IPS-15b (cell line): ENCODE data around the gene DOK5.

Experiments
- H3K27me3 ChIP-seq: one replicate; pipeline ENCODE4 v1.6.1; 2013; ENCODE audit warnings: low read length; ENCODE audit not compliant: control insufficient read depth, insufficient read depth
- H3K36me3 ChIP-seq: one replicate; pipeline ENCODE4 v1.6.1; 2013; ENCODE audit warnings: low read length; ENCODE audit not compliant: control insufficient read depth, insufficient read depth
- H3K4me1 ChIP-seq: one replicate; pipeline ENCODE4 v1.6.1; 2013; ENCODE audit warnings: mild to moderate bottlenecking, low read length; ENCODE audit not compliant: control insufficient read depth, insufficient read depth
- H3K4me3 ChIP-seq: one replicate; pipeline ENCODE4 v1.5.1; 2013; ENCODE audit warnings: low read depth, low read length
- H3K9ac ChIP-seq: one replicate; pipeline ENCODE4 v1.6.1; 2013; ENCODE audit warnings: low read depth, mild to moderate bottlenecking, low read length
- H3K9me3 ChIP-seq: one replicate; pipeline ENCODE4 v1.6.1; 2013; ENCODE audit warnings: mild to moderate bottlenecking, low read length; ENCODE audit not compliant: control insufficient read depth, insufficient read depth

DOK5 gene

DNA sequence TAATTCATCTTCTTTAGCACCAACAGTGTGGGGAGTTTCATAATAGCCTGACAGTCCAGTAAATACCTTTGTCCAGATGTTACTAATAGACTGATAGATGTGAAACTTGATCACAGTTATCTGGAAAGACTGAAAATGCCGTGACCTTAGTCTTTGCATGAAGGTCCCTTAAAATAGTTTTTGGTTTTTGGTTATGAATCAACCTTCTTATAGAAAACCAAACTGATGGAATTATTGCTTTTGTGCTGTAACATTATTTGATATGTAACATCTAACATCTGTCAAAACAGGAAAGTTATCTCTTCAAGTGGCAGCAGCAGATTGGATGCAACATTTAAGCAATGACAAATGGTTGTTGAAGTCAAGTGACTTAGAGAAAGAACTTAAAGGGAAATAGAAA is 190.4 kb downstream of the DOK5 start:
- H3K9ac ChIP-seq = no peak overlapping the region
- H3K9me3 ChIP-seq = no peaks in the 10 kb centered on the region
- no peak overlapping the region for H3K4me3 ChIP-seq
- H3K4me1 ChIP-seq = peaks cover 11% of the 10 kb centered on the region
- H3K36me3 ChIP-seq = no peaks in the 10 kb centered on the region
- peaks cover 24% of the 10 kb centered on the region for H3K27me3 ChIP-seq

DNA sequence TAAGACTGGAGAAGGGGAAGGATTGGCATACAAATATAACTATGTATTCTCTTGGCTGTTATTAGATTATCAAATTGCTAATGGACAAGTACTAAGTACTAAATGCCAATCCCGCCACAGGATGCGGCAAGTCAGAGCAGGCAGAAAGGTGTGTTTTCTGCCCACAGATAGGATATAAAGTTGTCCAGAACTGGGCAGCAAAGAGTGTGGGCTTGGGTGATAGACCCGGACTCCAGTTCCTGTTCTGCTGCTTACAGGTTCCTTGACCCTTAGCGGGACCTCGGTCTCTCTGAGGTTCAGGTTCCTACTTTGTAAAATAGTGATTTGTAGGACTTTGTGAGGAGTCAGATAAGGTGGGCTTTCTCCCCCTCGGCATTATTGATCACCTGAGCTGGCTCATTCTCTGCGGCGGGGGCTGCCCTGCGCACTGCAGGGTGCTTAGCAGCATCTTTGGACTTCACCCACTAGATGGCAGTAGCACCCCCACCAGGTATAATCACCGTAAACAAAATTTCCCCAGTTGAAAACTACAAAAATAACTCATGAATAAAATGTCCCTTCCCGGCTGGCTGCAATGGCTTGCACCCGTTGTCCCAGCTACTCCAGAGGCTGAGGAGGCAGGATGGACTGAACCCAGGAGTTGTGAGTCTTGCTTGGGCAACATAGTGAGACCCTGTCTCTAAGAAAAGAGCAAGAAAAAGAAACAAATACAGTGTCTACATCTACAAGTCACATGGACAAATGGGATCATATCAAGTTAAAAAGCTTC is 193.1 kb downstream of the DOK5 start:
- no peak overlapping the region for H3K4me3 ChIP-seq
- peaks cover 2% of the 10 kb centered on the region for H3K27me3 ChIP-seq
- peaks cover 2% of the 10 kb centered on the region for H3K4me1 ChIP-seq
- H3K9me3 ChIP-seq = no peaks in the 10 kb centered on the region
- H3K9ac ChIP-seq = no peak overlapping the region
- no peaks in the 10 kb centered on the region for H3K36me3 ChIP-seq

DNA sequence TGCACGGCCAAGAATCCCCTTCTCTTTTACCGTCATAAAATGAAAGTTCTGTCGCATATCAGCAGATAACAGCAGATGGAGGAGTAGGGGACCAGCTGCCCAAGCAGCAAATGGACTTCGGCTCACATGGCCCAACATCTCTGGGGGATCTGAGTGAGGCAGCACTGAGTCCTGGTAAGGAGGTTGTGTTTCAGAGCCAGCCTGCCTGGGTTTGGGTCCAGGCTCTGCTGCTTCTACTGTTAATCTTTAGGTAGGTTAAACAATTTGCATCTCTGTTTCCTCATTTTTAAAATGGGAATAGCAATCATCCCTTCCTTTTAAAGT is 193.6 kb downstream of the DOK5 start:
- Histone ChIP-seq H3K9ac (no peak overlapping the region), H3K27me3 (no peaks in the 10 kb centered on the region), H3K4me3 (no peak overlapping the region), H3K9me3 (no peaks in the 10 kb centered on the region), H3K4me1 (peaks cover 2% of the 10 kb centered on the region), H3K36me3 (no peaks in the 10 kb centered on the region)

DNA sequence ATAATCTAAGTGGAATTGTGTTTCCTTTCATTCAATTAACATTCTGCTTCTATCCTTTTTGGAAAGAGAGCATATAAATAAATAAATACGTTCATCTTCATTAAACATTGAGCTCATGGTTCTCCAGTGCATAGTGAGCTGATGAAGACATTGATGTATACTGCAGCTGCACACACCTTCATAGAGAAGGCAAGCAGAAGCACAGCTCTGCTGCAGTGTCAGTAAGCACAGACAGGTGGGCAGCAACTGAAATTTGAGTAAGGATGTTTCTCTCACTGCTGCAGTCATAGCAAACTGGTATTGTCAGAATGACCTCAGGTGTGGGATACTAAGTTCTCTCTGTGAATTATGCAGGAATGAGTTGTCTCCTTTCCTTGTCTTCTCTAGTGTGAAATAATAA is 202.9 kb downstream of the DOK5 start:
- Histone ChIP-seq H3K4me3 (no peak overlapping the region), H3K9me3 (no peaks in the 10 kb centered on the region), H3K9ac (no peak overlapping the region), H3K4me1 (peaks cover 4% of the 10 kb centered on the region), H3K36me3 (no peaks in the 10 kb centered on the region), H3K27me3 (no peaks in the 10 kb centered on the region)

DNA sequence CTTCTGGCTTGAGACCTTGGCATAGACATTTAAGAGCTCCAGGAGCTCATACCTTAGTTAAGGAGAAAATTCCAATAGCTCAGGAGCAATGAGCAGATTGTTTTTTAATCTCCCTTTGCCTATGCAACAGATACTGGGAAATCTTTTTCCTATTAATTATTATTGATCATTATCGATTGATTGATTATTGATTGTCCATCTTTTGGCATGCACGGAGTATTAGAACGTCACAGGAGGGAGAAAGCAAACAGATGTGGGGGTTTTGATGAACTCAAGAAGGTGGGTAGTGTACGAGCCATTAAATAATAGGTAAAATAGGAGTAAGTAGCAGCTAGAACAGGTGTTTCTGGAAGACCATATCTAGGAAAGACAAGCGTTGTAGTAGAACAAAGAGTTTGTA is 205.0 kb downstream of the DOK5 start:
- Histone ChIP-seq H3K4me3 (no peak overlapping the region), H3K27me3 (no peaks in the 10 kb centered on the region), H3K9ac (no peak overlapping the region), H3K9me3 (no peaks in the 10 kb centered on the region), H3K4me1 (peaks cover 4% of the 10 kb centered on the region), H3K36me3 (no peaks in the 10 kb centered on the region)

DNA sequence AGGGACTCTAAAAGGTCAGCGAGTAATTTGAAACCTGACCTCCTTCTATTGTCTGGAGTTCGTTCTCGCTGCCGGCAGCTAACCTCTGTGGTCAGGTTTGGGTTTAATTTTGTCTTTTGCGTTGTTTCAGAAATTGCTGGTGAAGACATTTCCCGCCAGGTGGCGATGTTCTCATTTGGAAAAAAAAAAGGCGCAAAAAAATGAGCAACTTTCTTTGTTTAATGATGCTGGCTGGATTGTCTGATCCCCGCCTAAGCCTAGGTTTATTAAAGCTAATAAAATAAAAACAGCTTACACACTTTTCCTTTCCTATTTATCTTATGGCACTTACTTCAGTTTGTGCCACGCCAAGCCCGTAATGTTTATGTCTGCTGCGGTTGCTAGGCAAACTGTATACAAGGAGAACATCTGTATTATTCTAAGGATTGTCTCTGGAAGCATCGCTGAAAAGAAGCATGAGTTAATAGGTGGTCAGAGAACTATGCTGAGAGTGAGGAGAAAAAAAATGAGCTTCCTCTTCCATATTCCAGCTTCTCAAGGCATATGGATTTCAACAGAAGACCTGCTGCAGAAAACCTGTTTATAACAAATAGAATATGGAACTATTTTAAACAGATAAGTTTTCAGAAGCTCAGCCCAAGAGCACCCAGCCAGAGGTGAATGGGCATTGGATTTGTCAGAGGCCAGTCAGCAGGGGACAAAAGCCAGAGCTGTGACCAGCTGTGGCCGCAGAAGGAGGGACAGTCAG is 205.7 kb downstream of the DOK5 start:
- Histone ChIP-seq H3K4me3 (no peak overlapping the region), H3K4me1 (peaks cover 4% of the 10 kb centered on the region), H3K27me3 (no peaks in the 10 kb centered on the region), H3K9me3 (no peaks in the 10 kb centered on the region), H3K36me3 (no peaks in the 10 kb centered on the region), H3K9ac (no peak overlapping the region)

DNA sequence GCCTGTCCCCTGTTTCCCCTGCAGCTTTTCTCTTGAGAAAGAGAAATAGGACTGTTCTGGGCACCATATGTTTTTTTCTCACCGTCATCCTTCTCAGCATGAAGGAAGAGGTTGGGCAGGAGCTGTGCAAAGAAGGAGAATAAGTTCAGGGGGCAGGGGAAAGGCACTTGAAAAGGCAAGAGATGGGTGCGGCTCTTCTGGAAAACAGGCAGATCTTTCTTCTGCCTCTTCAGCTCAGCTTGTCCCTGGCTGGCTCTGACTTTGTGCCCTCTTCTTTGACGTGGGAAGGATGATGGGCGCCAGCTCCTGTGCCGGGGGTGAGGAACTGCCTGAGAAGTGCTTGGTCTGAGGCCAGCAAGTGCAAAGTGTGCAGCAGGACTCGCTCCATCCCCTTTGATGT is 206.5 kb downstream of the DOK5 start:
- Histone ChIP-seq H3K9ac (no peak overlapping the region), H3K36me3 (no peaks in the 10 kb centered on the region), H3K27me3 (no peaks in the 10 kb centered on the region), H3K9me3 (no peaks in the 10 kb centered on the region), H3K4me3 (no peak overlapping the region), H3K4me1 (peaks cover 4% of the 10 kb centered on the region)

DNA sequence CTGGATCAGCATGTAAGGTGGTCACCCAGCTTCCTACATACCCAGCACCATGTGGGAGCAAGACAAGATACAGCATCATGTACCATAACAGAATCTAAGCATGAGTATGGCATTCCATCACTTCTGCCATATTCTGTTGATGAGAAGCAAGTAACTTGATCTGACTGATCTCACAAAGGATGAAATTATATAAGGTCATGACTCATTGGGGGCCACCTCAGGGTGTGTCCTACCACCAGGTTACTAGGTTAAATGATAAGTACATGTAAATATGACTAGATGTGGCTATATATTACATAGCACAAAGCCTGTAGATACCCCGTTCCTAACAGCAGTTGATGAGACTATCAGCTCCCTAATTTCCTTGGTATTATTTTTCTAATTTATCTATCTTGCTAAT is 213.1 kb downstream of the DOK5 start:
- no peaks in the 10 kb centered on the region for H3K4me1 ChIP-seq
- no peaks in the 10 kb centered on the region for H3K36me3 ChIP-seq
- no peaks in the 10 kb centered on the region for H3K27me3 ChIP-seq
- H3K9me3 ChIP-seq = no peaks in the 10 kb centered on the region
- H3K4me3 ChIP-seq = no peak overlapping the region
- H3K9ac ChIP-seq = no peak overlapping the region

DNA sequence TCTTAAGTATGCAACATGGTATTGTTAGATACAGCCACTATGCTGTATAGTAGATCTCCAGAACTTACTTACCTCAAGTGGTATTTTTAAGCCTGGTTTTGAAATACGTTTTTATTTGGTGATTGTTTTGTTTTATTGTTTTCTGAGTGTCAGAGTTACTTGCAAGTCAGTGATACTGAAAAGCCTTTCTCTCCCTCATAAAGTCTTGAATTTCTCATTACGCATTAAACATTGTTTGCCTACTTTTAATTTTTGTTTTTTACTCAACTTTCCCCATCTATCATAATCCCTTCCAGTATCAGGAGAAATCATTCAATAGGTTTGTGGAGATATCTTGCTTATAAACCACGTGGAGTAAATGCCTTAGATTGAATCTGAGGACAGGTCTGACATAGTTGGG is 214.9 kb downstream of the DOK5 start:
- Histone ChIP-seq H3K36me3 (no peaks in the 10 kb centered on the region), H3K4me1 (no peaks in the 10 kb centered on the region), H3K9me3 (no peaks in the 10 kb centered on the region), H3K27me3 (no peaks in the 10 kb centered on the region), H3K4me3 (no peak overlapping the region), H3K9ac (no peak overlapping the region)

DNA sequence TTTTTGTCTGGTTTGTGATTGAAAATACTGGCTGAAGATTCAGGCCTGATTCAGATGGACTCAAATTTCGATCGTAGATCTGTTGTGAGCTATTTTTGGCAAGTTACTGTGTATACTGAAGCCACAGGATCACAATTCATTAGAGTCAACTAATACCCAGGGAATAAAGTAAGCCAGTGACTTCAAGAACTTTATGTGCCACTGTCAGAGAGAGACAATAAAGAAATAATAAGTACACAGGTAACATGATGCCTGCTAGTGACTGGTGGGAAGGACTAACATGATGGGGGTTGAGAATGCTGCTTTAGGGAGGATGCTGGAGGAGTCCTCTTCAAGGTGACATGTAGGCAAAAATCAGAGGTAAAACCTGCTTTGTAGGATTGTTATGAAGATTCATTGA is 215.9 kb downstream of the DOK5 start:
- H3K36me3 ChIP-seq = no peaks in the 10 kb centered on the region
- no peak overlapping the region for H3K9ac ChIP-seq
- no peaks in the 10 kb centered on the region for H3K9me3 ChIP-seq
- H3K27me3 ChIP-seq = no peaks in the 10 kb centered on the region
- H3K4me1 ChIP-seq = no peaks in the 10 kb centered on the region
- no peak overlapping the region for H3K4me3 ChIP-seq

DNA sequence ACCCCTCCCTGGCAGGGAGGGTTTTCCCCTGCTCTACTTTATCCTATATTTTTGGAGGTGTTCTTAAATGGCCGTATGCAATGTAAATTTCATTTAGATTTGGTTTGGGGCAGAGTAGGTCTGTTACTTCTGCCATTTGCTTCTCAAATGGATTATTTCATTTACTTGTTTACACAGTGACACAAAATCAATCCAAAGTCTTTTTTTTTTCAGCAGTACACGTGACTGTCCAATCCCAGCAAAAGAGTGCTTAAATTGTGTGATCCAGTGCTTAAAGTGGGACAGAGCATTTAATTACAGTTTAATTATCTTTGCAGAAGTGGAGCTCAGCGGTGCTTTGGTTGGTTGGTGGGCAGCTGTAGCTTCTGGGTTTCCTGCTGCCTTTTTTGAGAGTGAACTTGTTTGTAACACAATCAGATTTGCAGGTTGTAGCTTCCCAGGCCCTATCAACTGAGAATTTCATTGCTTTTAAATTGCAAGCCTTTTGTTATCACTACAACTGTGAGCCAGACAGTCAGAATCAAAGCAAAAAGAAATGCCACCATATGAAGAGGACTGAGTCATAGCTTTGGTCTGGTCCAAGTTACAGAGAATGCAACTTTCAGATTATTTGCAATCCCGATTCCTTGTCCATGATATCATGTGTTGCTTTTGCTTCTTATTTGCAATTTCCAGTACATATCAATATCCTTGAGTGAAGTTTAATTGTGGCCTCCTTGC is 216.9 kb downstream of the DOK5 start:
- H3K27me3 ChIP-seq = no peaks in the 10 kb centered on the region
- H3K4me1 ChIP-seq = no peaks in the 10 kb centered on the region
- no peak overlapping the region for H3K9ac ChIP-seq
- no peaks in the 10 kb centered on the region for H3K36me3 ChIP-seq
- H3K4me3 ChIP-seq = no peak overlapping the region
- H3K9me3 ChIP-seq = no peaks in the 10 kb centered on the region

DNA sequence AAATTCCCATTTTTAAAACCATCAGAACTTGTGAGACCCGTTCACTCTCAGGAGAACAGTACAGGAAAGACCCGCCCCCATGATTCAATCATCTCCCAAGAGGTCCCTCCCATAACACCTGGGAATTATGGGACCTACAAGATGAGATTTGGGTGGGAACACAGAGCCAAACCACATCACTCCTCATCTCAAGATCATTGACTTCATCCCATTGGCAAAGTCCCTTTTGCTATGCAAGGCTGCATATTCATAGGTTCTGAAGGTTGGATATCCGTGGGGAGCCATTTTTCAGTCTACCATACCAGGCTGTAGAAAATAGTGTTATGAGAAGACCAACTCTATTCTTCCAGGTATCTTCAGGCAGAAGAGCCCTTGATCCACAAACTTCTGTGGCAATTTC is 219.1 kb downstream of the DOK5 start:
- H3K4me3 ChIP-seq = no peak overlapping the region

More for the DNA sequence above, 219.1 kb downstream of the DOK5 start:
- no peaks in the 10 kb centered on the region for H3K27me3 ChIP-seq
- no peaks in the 10 kb centered on the region for H3K36me3 ChIP-seq
- no peak overlapping the region for H3K9ac ChIP-seq
- H3K9me3 ChIP-seq = no peaks in the 10 kb centered on the region
- H3K4me1 ChIP-seq = no peaks in the 10 kb centered on the region
